ENCODE measurements around the gene CAB39.

Gene CAB39

DNA sequence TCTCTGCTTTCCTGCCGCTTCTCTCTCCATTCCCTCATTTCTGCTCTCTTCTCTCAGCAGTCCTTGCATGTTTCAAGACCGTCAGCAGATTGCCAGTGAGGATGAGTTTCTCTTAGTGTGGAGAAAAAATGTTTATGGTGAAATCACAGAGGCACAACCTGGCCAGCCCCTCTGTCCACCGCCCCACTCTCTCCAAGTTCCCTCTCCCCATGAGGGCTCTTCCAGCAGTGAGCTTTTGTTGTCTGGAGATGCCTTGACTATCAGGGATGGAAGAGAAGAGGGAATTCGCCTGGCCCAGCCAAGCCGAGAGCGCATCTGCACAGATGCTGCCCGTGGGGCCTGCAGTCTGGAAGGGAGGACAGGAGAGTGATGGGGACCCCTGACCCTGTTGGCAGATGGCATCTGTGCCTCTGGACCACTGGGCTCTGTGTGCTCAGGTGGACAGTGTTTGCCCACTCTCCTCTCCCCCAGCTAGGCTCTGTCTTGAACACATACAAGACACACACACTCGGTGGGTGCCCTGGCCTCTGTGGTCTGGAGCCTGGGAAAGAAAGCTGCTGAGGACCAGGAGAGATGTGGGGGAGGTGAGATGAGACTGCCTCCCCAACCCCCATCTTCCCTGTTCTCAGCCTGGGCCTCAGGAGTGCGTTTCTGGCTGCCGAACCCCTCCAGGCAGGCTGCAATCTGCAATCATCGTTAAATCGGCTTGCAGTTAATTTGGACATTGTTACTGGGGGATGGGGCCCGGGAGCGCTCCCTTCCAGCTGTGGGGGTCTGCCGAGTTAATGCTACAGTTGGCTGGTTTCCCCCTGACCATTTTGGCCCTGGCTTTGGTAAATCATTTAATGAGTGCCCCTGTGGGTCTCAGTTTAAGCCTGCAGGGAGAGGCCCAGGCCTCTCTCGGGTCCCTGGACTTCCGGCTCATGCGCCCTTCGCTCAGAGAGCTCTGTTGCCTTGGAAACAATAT, 156.6 kb downstream of the CAB39 start:
- Mint-ChIP-seq H3K36me3 (no peaks in the 10 kb centered on the region), H3K27me3 (no peaks in the 10 kb centered on the region), H3K9me3 (no peaks in the 10 kb centered on the region), H3K4me3 (no peak overlapping the region), H3K27ac (no peak overlapping the region), H3K4me1 (peaks cover 40% of the 10 kb centered on the region)

DNA sequence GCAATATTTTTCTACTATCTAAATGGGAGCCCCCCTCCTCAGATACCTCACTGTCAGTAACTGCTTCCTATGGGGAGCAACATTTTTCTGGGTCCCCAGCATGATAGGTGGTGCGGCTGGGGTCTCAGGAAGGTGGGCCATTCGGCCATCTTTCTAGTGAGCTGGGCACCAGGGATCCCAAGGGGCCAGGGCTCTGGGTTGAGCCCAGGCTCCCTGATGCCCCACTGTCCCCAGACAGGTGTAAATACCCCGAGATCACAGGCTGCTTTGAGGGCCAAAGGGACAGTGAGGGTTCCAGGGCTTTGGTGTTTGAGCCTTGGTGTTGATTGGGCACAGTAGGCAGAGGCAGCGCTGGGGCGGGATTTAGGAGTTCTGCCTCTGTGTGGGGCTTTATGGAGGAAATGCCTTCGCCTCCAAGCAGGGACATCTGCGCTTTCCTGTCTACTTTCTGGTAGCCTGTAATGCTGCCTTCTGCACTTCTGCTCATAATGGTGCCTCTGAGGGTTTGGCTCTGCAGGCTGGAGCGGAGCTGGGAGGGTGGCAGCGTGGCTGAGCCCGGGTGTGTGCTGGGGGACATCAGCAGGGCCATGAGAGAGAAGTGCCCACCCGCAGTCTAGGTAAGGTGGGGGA, 157.4 kb downstream of the CAB39 start:
- Mint-ChIP-seq H3K9me3 (no peaks in the 10 kb centered on the region), H3K27ac (no peak overlapping the region), H3K4me1 (peaks cover 39% of the 10 kb centered on the region), H3K4me3 (no peak overlapping the region), H3K27me3 (no peaks in the 10 kb centered on the region), H3K36me3 (no peaks in the 10 kb centered on the region)

Measured in activated naive CD4-positive, alpha-beta T cell treated with anti-CD3 and anti-CD28 coated beads, Interleukin-2, amount 50 U/mL, for 24 hours (primary cell).